Prostate gland (tissue), 2 donors: ENCODE measurements around the gene CPSF4L.

Experiments
- POLR2A ChIP-seq: fragments of 450-650 bp; IDR thresholded peaks from one replicate; pipeline ENCODE4 v1.6.1; 2016; ENCODE audit warnings: antibody characterized with exemption, mild to moderate bottlenecking
- POLR2AphosphoS5 ChIP-seq: sonication (generic); formaldehyde crosslinking; IDR thresholded peaks from one replicate; pipeline ENCODE4 v1.6.1; 2017; ENCODE audit warnings: antibody characterized with exemption
- TF ChIP-seq, protein P1 (sequence below), 4 experiments: fragments of 200-600 bp in 2 of 4; fragments of 450-650 bp in 2 of 4; sonication (generic) in 2 of 4; IDR thresholded peaks; 1 replicate in 3 of 4; 2 replicates in 1 of 4; pipeline ENCODE4 v1.5.1; 2016 to 2019; ENCODE audit warnings: antibody characterized with exemption in 4 of 4, mild to moderate bottlenecking in 2 of 4, moderate library complexity in 2 of 4

DNA sequence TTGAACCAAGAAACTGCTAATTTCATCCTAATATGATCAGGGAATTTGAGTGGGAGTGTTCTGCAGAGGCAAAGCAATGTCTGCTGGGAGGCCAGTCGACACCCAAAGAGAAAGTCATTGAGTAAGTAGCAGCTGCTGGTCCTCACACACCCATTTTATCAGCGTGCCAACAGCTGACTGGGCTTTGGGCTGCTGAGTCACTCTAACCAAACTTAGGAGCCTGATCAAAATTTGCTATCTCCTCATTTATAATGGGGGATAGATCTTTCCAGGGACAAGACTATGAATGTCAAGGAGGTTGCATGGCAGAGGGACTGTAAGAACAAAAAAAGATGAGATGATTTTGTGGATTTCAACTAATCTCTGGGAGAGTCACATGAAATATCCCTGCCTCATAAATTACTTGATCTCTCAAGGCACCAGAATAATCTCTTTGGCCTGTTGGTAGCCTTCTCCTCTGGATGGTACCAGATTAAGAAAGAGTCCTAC is 32.9 kb downstream of the CPSF4L start:
- TF ChIP-seq, protein P1, sequence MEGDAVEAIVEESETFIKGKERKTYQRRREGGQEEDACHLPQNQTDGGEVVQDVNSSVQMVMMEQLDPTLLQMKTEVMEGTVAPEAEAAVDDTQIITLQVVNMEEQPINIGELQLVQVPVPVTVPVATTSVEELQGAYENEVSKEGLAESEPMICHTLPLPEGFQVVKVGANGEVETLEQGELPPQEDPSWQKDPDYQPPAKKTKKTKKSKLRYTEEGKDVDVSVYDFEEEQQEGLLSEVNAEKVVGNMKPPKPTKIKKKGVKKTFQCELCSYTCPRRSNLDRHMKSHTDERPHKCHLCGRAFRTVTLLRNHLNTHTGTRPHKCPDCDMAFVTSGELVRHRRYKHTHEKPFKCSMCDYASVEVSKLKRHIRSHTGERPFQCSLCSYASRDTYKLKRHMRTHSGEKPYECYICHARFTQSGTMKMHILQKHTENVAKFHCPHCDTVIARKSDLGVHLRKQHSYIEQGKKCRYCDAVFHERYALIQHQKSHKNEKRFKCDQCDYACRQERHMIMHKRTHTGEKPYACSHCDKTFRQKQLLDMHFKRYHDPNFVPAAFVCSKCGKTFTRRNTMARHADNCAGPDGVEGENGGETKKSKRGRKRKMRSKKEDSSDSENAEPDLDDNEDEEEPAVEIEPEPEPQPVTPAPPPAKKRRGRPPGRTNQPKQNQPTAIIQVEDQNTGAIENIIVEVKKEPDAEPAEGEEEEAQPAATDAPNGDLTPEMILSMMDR (IDR thresholded peaks at IDR 0.05): no peak
- TF ChIP-seq POLR2A (no peak), POLR2AphosphoS5 (peak; percentile 41)
